Vagina (tissue), 2 donors: ENCODE data around the gene SLC1A3.

Source experiments
- CTCF ChIP-seq, 3 experiments: fragments of 450-650 bp in 2 of 3; fragments of 200-600 bp in 1 of 3; sonication (generic) in 1 of 3; IDR thresholded peaks; one replicate each; pipeline ENCODE4 v1.5.1; 2017 to 2019; ENCODE audit warnings: antibody characterized with exemption in 3 of 3, mild to moderate bottlenecking in 2 of 3, moderate library complexity in 2 of 3
- POLR2A ChIP-seq, 2 donors: fragments of 450-650 bp; IDR thresholded peaks; one replicate each; pipeline ENCODE4 v1.6.1; 2017; ENCODE audit warnings: antibody characterized with exemption in 2 of 2, mild to moderate bottlenecking in 2 of 2, moderate library complexity in 2 of 2
- POLR2AphosphoS5 ChIP-seq, 2 donors: sonication (generic); formaldehyde crosslinking; IDR thresholded peaks; one replicate each; pipeline ENCODE4 v1.9.0; 2017; ENCODE audit warnings: antibody characterized with exemption in 2 of 2, mild to moderate bottlenecking in 2 of 2, low read depth in 1 of 2; ENCODE audit not compliant: insufficient read depth in 1 of 2

DNA sequence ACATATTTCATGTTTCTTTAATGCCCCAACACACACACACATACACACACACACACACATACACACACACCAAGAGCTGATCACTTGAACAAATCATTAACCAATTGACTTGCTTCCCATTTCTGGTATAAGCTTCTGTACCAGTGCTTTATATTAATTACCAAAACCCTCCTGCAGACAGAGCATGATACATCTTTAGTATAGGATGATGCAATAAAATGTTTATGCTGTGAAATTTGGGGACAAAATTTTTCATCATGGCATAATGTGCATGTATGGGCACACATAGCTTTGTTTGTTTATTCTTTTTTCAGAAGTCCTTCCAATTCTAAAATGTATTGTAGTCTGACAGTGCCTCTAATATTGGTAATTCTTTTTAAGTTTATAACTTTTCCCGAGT is 34.5 kb downstream of the SLC1A3 start:
- TF ChIP-seq CTCF (IDR thresholded peaks at IDR 0.05): no peak
- TF ChIP-seq POLR2A (IDR thresholded peaks at IDR 0.05): no peak
- TF ChIP-seq POLR2AphosphoS5 (IDR thresholded peaks at IDR 0.05; ENCODE audit: insufficient read depth in 1 of 2, low read depth in 1 of 2): no peak
